GM23338 (cell line): ENCODE measurements around the gene NCK2. TPM values are rescaled to one million over a fixed set of nuclear protein-coding genes. Genes with fewer than 3 reads are reported as not detected.

Experiments
- ATAC-seq: fragments of 200-7000 bp; cut with Tn5 transposase; 3 replicates; pipeline ENCODE4 v1.9.1; 2020
- DNase-seq: peaks from one replicate; pipeline ENCODE4 v3.0.0-alpha.2; 2015; ENCODE audit warnings: low spot score
- H2AFZ ChIP-seq: fragments of 200-600 bp; sonication (generic); 2 replicates; pipeline ENCODE4 v1.8.0; 2016; ENCODE audit warnings: antibody characterized with exemption, mild to moderate bottlenecking, moderate library complexity
- H3F3A ChIP-seq: fragments of 200-600 bp; sonication (generic); replicated peaks from 2 replicates; pipeline ENCODE4 v1.8.0; 2017; ENCODE audit warnings: antibody characterized with exemption, mixed run types, low read depth
- H3K27ac ChIP-seq: fragments of 200-600 bp; sonication (generic); 2 replicates; pipeline ENCODE4 v1.6.1; 2016; ENCODE audit warnings: low read depth
- H3K27me3 ChIP-seq: fragments of 200-600 bp; sonication (generic); 2 replicates; pipeline ENCODE4 v1.8.0; 2016; ENCODE audit warnings: mild to moderate bottlenecking, mixed run types, moderate library complexity; ENCODE audit not compliant: insufficient read depth
- H3K36me3 ChIP-seq: fragments of 200-600 bp; sonication (generic); 2 replicates; pipeline ENCODE4 v1.8.0; 2016; ENCODE audit warnings: mild to moderate bottlenecking; ENCODE audit not compliant: insufficient read depth
- H3K4me1 ChIP-seq: fragments of 200-600 bp; sonication (generic); 2 replicates; pipeline ENCODE4 v1.8.0; 2016; ENCODE audit warnings: mild to moderate bottlenecking, moderate library complexity; ENCODE audit not compliant: insufficient read depth
- H3K4me2 ChIP-seq: fragments of 200-600 bp; sonication (generic); 2 replicates; pipeline ENCODE4 v1.7.1; 2017; ENCODE audit warnings: mixed run types
- H3K4me3 ChIP-seq: fragments of 200-600 bp; sonication (generic); 2 replicates; pipeline ENCODE4 v1.6.1; 2016; ENCODE audit warnings: mixed run types
- H3K79me2 ChIP-seq: fragments of 200-600 bp; sonication (generic); replicated peaks from 2 replicates; pipeline ENCODE4 v1.8.0; 2017; ENCODE audit warnings: mild to moderate bottlenecking; ENCODE audit not compliant: insufficient read depth
- H3K9me2 ChIP-seq: fragments of 200-600 bp; sonication (generic); 2 replicates; pipeline ENCODE4 v1.8.0; 2017; ENCODE audit not compliant: insufficient read depth
- H4K20me1 ChIP-seq: fragments of 200-600 bp; sonication (generic); replicated peaks from 2 replicates; pipeline ENCODE4 v1.8.0; 2017; ENCODE audit warnings: mild to moderate bottlenecking; ENCODE audit not compliant: insufficient read depth
- H3K27ac Mint-ChIP-seq: 2 replicates; pipeline ENCODE4 v1.8.0; 2020; ENCODE audit warnings: inconsistent platforms, mild to moderate bottlenecking, moderate library complexity, mixed read lengths
- H3K27me3 Mint-ChIP-seq: 3 replicates; pipeline ENCODE4 v1.8.0; 2022; ENCODE audit warnings: low read depth, mild to moderate bottlenecking, moderate library complexity, mixed read lengths, inconsistent platforms; ENCODE audit not compliant: insufficient read depth, poor library complexity
- H3K36me3 Mint-ChIP-seq: 3 replicates; pipeline ENCODE4 v1.8.0; 2021; ENCODE audit warnings: low read depth, mild to moderate bottlenecking, inconsistent platforms, moderate library complexity, mixed read lengths
- H3K4me1 Mint-ChIP-seq: 3 replicates; pipeline ENCODE4 v1.8.0; 2020; ENCODE audit warnings: mild to moderate bottlenecking, inconsistent platforms, mixed read lengths
- H3K4me3 Mint-ChIP-seq: 3 replicates; pipeline ENCODE4 v1.8.0; 2021; ENCODE audit warnings: moderate library complexity, mild to moderate bottlenecking, inconsistent platforms, mixed read lengths
- H3K9me3 Mint-ChIP-seq: 3 replicates; pipeline ENCODE4 v1.8.0; 2020; ENCODE audit warnings: moderate library complexity, mild to moderate bottlenecking, inconsistent platforms, mixed read lengths
- CREB1 ChIP-seq: fragments of 250-450 bp; sonication (Bioruptor Pico); IDR thresholded peaks from 2 replicates; pipeline ENCODE4 v1.5.0; 2020; ENCODE audit warnings: low read depth, mild to moderate bottlenecking, moderate library complexity
- CTCF ChIP-seq, 2 experiments: fragments of 200-600 bp in 1 of 2; sonication (generic) in 1 of 2; conservative IDR thresholded peaks; 2 replicates each; pipeline versions ENCODE4 v1.5.1 to v1.6.1; 2016 to 2017; ENCODE audit warnings: antibody characterized with exemption in 2 of 2, low read depth in 2 of 2, mild to moderate bottlenecking in 2 of 2, moderate library complexity in 1 of 2
- EZH2 ChIP-seq: fragments of 200-600 bp; sonication (generic); IDR thresholded peaks from one replicate; pipeline ENCODE4 v1.8.0; 2017; ENCODE audit warnings: antibody characterized with exemption, mild to moderate bottlenecking, low read depth; ENCODE audit not compliant: unreplicated experiment
- EZH2phosphoT487 ChIP-seq: fragments of 200-600 bp; sonication (generic); IDR thresholded peaks from one replicate; pipeline ENCODE4 v1.8.1; 2018; ENCODE audit warnings: antibody characterized with exemption; ENCODE audit not compliant: unreplicated experiment
- JUNB ChIP-seq: IDR thresholded peaks from one replicate; pipeline ENCODE4 v1.6.1; 2016; ENCODE audit warnings: antibody characterized with exemption; ENCODE audit not compliant: unreplicated experiment
- POLR2AphosphoS5 ChIP-seq: IDR thresholded peaks from 2 replicates; pipeline ENCODE4 v1.6.1; 2016; ENCODE audit warnings: antibody characterized with exemption, low read depth
- STAT1 ChIP-seq: IDR thresholded peaks from one replicate; pipeline ENCODE4 v1.6.1; 2016; ENCODE audit warnings: antibody characterized with exemption; ENCODE audit not compliant: unreplicated experiment
- ZNF114 ChIP-seq: fragments of 250-450 bp; sonication (Bioruptor Pico); IDR thresholded peaks from 2 replicates; pipeline ENCODE4 v1.5.0; 2020; ENCODE audit warnings: mild to moderate bottlenecking, moderate library complexity
- ZNF331 ChIP-seq: fragments of 250-450 bp; sonication (Bioruptor Pico); IDR thresholded peaks from 2 replicates; pipeline ENCODE4 v1.5.0; 2020; ENCODE audit warnings: low read depth, mild to moderate bottlenecking, moderate library complexity
- polyA plus RNA-seq: library from polyadenylated mRNA; unstranded; fragments of >200 nt; fragmentation: Nextera tagmentation; extraction: Ambion mirVana; gene quantifications from 2 replicates; pipeline ENCODE4 v1.2.1, GENCODE V29; 2016
- total RNA-seq: library from RNA; depleted of rRNA; stranded (reverse); fragments of >200 nt; shearing (Covaris generic); gene quantifications from 2 replicates; pipeline ENCODE4 v1.2.3, GENCODE V29; 2014
- TF ChIP-seq, protein P1 (sequence below): IDR thresholded peaks from one replicate; pipeline ENCODE4 v1.6.1; 2018; ENCODE audit warnings: antibody characterized with exemption; ENCODE audit not compliant: unreplicated experiment
- TF ChIP-seq, protein P2 (sequence below): fragments of 250-450 bp; sonication (Bioruptor Pico); IDR thresholded peaks from 2 replicates; pipeline ENCODE4 v1.5.0; 2020; ENCODE audit warnings: mild to moderate bottlenecking, moderate library complexity

NCK2 gene
- total and polyA plus RNA-seq, 2 experiments from 2014 or later = 26.9 to 59.9 TPM

- H3K27me3 Mint-ChIP-seq = peaks cover 5% of the 10 kb centered on the region
- H3K4me3 Mint-ChIP-seq = no peak overlapping the region
- H3K79me2 ChIP-seq = peaks cover 99% of the 10 kb centered on the region
- DNase-seq (no peak), ATAC-seq (no peak)
- H3K4me2 ChIP-seq = no peak overlapping the region
- peaks cover 32% of the 10 kb centered on the region for H3K4me1 ChIP-seq
- H3K36me3 ChIP-seq = no peaks in the 10 kb centered on the region
- H3K27ac Mint-ChIP-seq = no peak overlapping the region
- no peak overlapping the region for H2AFZ ChIP-seq
- 0 out of 2 replicates have a peak overlapping the region, but pooled peaks have one; percentile 20 for H3K4me3 ChIP-seq
- peaks cover 5% of the 10 kb centered on the region; the same call in 1 of the 3 replicates for H3K36me3 Mint-ChIP-seq
- peaks cover 42% of the 10 kb centered on the region for H4K20me1 ChIP-seq
- H3F3A ChIP-seq = no peaks in the 10 kb centered on the region
- peaks cover 8% of the 10 kb centered on the region for H3K9me2 ChIP-seq
- TF ChIP-seq ZNF114 (no peak), CTCF (conservative IDR thresholded peaks at IDR 0.05; ENCODE audit: low read depth in 2 of 2) (no peak), EZH2 (no peak), STAT1 (no peak), POLR2AphosphoS5 (no peak), ZNF331 (no peak), EZH2phosphoT487 (no peak), CREB1 (CRISPR knock-in tag) (no peak), JUNB (no peak)
- TF ChIP-seq, protein P1, sequence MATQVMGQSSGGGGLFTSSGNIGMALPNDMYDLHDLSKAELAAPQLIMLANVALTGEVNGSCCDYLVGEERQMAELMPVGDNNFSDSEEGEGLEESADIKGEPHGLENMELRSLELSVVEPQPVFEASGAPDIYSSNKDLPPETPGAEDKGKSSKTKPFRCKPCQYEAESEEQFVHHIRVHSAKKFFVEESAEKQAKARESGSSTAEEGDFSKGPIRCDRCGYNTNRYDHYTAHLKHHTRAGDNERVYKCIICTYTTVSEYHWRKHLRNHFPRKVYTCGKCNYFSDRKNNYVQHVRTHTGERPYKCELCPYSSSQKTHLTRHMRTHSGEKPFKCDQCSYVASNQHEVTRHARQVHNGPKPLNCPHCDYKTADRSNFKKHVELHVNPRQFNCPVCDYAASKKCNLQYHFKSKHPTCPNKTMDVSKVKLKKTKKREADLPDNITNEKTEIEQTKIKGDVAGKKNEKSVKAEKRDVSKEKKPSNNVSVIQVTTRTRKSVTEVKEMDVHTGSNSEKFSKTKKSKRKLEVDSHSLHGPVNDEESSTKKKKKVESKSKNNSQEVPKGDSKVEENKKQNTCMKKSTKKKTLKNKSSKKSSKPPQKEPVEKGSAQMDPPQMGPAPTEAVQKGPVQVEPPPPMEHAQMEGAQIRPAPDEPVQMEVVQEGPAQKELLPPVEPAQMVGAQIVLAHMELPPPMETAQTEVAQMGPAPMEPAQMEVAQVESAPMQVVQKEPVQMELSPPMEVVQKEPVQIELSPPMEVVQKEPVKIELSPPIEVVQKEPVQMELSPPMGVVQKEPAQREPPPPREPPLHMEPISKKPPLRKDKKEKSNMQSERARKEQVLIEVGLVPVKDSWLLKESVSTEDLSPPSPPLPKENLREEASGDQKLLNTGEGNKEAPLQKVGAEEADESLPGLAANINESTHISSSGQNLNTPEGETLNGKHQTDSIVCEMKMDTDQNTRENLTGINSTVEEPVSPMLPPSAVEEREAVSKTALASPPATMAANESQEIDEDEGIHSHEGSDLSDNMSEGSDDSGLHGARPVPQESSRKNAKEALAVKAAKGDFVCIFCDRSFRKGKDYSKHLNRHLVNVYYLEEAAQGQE = no peak
- TF ChIP-seq, protein P2, sequence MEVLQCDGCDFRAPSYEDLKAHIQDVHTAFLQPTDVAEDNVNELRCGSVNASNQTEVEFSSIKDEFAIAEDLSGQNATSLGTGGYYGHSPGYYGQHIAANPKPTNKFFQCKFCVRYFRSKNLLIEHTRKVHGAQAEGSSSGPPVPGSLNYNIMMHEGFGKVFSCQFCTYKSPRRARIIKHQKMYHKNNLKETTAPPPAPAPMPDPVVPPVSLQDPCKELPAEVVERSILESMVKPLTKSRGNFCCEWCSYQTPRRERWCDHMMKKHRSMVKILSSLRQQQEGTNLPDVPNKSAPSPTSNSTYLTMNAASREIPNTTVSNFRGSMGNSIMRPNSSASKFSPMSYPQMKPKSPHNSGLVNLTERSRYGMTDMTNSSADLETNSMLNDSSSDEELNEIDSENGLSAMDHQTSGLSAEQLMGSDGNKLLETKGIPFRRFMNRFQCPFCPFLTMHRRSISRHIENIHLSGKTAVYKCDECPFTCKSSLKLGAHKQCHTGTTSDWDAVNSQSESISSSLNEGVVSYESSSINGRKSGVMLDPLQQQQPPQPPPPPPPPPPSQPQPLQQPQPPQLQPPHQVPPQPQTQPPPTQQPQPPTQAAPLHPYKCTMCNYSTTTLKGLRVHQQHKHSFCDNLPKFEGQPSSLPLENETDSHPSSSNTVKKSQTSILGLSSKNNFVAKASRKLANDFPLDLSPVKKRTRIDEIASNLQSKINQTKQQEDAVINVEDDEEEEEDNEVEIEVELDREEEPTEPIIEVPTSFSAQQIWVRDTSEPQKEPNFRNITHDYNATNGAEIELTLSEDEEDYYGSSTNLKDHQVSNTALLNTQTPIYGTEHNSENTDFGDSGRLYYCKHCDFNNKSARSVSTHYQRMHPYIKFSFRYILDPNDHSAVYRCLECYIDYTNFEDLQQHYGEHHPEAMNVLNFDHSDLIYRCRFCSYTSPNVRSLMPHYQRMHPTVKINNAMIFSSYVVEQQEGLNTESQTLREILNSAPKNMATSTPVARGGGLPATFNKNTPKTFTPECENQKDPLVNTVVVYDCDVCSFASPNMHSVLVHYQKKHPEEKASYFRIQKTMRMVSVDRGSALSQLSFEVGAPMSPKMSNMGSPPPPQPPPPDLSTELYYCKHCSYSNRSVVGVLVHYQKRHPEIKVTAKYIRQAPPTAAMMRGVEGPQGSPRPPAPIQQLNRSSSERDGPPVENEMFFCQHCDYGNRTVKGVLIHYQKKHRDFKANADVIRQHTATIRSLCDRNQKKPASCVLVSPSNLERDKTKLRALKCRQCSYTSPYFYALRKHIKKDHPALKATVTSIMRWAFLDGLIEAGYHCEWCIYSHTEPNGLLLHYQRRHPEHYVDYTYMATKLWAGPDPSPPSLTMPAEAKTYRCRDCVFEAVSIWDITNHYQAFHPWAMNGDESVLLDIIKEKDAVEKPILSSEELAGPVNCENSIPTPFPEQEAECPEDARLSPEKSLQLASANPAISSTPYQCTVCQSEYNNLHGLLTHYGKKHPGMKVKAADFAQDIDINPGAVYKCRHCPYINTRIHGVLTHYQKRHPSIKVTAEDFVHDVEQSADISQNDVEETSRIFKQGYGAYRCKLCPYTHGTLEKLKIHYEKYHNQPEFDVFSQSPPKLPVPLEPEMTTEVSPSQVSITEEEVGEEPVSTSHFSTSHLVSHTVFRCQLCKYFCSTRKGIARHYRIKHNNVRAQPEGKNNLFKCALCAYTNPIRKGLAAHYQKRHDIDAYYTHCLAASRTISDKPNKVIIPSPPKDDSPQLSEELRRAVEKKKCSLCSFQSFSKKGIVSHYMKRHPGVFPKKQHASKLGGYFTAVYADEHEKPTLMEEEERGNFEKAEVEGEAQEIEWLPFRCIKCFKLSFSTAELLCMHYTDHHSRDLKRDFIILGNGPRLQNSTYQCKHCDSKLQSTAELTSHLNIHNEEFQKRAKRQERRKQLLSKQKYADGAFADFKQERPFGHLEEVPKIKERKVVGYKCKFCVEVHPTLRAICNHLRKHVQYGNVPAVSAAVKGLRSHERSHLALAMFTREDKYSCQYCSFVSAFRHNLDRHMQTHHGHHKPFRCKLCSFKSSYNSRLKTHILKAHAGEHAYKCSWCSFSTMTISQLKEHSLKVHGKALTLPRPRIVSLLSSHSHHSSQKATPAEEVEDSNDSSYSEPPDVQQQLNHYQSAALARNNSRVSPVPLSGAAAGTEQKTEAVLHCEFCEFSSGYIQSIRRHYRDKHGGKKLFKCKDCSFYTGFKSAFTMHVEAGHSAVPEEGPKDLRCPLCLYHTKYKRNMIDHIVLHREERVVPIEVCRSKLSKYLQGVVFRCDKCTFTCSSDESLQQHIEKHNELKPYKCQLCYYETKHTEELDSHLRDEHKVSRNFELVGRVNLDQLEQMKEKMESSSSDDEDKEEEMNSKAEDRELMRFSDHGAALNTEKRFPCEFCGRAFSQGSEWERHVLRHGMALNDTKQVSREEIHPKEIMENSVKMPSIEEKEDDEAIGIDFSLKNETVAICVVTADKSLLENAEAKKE = no peak
- no peak overlapping the region for H3K27ac ChIP-seq
- H3K4me1 Mint-ChIP-seq = peaks cover 54% of the 10 kb centered on the region
- H3K27me3 ChIP-seq = no peaks in the 10 kb centered on the region
- H3K9me3 Mint-ChIP-seq = no peaks in the 10 kb centered on the region
These were observed 44.1 kb downstream of the NCK2 start for GRCh38 chr2:105788670-105789290.
